ACHN (cell line): Measurements from ENCODE around the gene OR1B1.
A peak's percentile ranks its signal among the peaks of the same experiment; 100 is the strongest.
"Not testable (repeated sequence)": the region's sequence is repeated elsewhere in the genome, so short reads cannot be mapped to it uniquely, and the experiment has no call there.

ENCODE experiments used
- DNase-seq: peaks from one replicate; pipeline ENCODE4 v3.0.0-alpha.2; 2015
- in situ Hi-C: cut with HindIII; loops from 2 replicates; pipeline ENCODE4 v1.10.0; 2017; ENCODE audit warnings: low sequenced_read_pairs, low pct_ligation_motif_present, low pct_unique_long_range_greater_than_20kb

OR1B1 gene

DNA sequence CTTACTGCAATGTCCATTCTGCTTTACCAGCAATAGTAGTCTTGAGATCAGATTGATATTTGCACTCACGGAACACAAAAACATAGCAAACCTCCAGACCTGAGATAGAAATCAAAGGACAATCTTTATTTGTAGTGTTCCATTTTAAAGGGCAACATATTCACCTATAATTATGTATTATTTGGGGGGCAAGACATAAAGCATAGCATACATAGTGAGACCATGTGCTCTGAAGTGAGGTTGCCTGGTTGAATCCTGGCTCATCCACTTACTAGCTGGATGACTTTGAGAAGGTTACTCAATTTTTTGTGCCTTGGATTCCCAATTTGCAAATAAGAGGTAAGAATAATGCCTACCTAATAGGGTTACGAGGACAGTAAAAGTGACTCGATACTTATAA lies at the start of gene OR1B1:
Gene OR1B1, minus strand, starts transcription at position 101 of the 400 bp plus-strand sequence.
- no peak for DNase-seq
- in situ Hi-C loops, result no loop called here

DNA sequence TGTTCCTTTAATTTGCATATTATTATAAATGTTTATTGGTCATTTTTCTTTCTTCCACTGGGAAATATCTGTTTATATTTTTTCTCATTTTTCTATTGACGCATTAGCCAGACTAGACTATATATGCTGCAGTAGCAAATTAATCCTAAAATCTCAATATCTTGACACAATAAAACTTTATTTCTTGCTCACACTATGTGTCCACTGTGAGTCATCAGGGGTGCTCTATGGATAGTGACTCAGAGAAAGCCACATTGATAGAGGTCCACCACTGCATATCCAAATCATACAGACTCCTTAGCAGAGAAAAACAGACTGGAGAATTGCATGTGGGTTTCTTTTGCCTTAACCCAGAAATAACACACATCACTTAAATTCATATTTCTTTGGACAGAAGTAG lies 38.3 kb upstream of the OR1B1 start:
- DNase-seq, result no peak
- in situ Hi-C loops, result no loop called here

DNA sequence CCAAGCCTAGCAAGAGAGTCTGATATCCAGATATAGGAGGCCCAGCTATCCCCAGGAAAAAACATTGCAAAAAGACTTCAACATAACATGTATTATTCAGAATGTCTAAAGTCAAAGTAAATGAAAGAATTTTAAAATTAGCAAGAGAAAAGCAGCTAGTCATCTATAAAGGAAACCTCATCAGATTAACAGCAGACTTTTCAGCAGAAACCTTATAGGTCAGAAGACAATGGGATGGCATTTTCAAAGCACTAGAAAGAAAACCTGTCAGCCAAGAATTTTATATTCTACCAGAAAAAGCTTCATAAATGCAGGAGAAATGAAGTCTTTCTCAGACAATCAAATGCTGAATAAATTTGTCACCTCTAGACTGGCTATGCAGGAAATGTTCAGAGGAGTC lies 27.4 kb upstream of the OR1B1 start:
- in situ Hi-C loops, result no loop called here
- no peak for DNase-seq

- in situ Hi-C loops, result no loop called here
- DNase-seq, result no peak
Measured at GRCh38 chr9:122672481-122672880, 15.1 kb upstream of the OR1B1 start.

GRCh38 chr9:122661416-122661815 lies 4.0 kb upstream of the OR1B1 start, which contains the start of gene OR1L1:
OR1L1 (plus strand) TSS chr9:122661716; CDS start chr9:122661716, 0 bp downstream.
- in situ Hi-C loops, result no loop called here
- DNase-seq, result no peak

DNA sequence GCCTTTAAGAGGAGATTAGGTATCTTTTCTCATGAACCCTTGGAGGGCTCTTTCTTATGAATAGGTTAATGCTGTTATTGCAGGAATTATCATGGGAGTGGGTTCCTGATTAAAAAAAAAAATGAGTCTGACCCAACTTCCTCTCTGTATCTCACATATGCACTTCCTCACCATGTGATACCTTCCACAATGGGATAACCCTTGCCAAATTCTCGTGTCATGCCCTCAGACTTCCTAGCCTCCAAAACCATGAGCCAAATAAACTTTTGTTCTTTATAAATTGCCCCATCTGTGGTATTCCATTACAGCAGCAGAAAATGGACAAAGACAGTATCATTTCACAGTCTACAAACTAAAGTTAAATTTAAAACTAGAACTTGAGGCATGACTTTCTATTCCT lies 1.0 kb downstream of the OR1B1 start:
- no peak for DNase-seq
- in situ Hi-C loops, result no loop called here

DNA sequence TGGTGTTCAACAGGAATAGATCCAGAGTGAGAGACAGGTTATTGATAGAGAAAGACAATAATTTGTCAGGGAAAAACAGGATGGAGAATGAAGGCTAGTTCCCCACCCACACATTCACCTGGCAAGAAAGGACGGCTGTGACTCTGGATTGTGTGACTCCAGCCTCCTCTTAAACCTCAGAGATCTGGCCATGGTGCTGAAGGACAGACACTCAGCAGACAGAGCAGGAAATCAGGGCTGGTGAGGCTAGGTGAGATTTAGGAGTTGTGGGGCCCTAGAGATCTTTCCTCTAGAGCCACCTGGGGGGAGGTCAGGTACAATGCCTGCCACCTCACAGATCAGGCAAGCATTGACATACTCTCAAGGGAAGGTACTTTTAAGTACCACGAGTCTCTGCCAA lies 15.2 kb downstream of the OR1B1 start:
- no peak for DNase-seq
- in situ Hi-C loops, result no loop called here

GRCh38 chr9:122619996-122620395 lies 37.4 kb downstream of the OR1B1 start:
- in situ Hi-C loops, result no loop called here
- DNase-seq, result no peak

DNA sequence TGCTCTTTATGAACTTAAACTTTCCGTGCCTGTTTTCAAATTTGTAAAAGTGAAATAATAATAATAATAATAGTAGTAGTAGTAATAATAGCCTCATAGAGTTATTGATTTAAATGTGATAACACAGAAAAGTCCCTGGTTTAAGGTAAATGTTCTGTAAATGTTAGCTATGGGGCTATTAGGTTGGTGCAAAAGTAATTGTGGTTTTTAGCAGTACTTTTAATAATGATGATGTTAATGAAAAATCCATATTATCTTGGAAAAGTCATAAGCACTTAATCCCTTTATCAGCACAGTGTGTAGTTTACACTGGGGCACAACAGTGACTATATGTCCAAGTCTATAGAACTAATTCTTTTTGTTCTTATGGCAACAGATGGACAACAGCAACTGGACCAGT lies 43.1 kb downstream of the OR1B1 start, which contains the start of gene OR1Q1:
Gene OR1Q1, plus strand, starts transcription at position 377 of the 400 bp plus-strand sequence. Its CDS starts 0 bp downstream, at position 377.
- in situ Hi-C loops, result no loop called here
- no peak for DNase-seq

DNA sequence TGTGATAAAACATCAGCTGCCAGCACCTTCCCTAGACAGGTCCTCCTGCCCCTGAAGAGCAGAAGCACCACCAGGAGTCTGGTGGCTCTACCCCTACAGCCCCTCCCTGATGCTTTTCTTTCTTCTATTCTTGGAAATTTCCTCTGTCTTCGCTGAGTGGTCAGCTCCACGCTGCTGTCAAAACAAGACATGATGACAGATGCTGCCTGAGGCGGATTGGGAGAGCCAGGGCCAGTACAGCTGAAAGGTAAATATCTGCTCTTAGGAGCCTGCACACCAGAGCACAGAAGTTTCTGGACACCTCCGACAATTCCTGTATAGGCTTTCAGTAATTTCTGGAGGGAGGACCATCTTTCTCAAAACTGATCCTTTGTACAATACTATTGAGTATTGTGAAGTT lies 47.6 kb downstream of the OR1B1 start:
- DNase-seq, result no peak
- in situ Hi-C loops, result no loop called here

GRCh38 chr9:122606587-122606986 lies 50.8 kb downstream of the OR1B1 start:
- in situ Hi-C loops, result no loop called here
- no peak for DNase-seq

GRCh38 chr9:122605691-122606090 lies 51.7 kb downstream of the OR1B1 start:
- in situ Hi-C loops, result no loop called here
- no peak for DNase-seq

GRCh38 chr9:122583284-122583683 lies 74.1 kb downstream of the OR1B1 start, which contains the start of gene OR1L8:
OR1L8 (minus strand) TSS chr9:122583384; CDS start chr9:122568477, 14,907 bp downstream.
- in situ Hi-C loops, DNase-seq: not testable (repeated sequence)

- in situ Hi-C loops, result no loop called here
- peak; percentile 54 for DNase-seq
Measured at GRCh38 chr9:122580360-122580759, 77.1 kb downstream of the OR1B1 start.

- no peak for DNase-seq
- in situ Hi-C loops, result no loop called here
Measured at GRCh38 chr9:122579874-122580273, 77.6 kb downstream of the OR1B1 start.
